ENCODE measurements around the gene NDUFS6.

NDUFS6 gene

GRCh38 chr5:1856596-1857255, 55.5 kb downstream of the NDUFS6 start:
- no peak for DNase-seq

GRCh38 chr5:1857256-1857600, 56.0 kb downstream of the NDUFS6 start:
- DNase-seq = no peak

GRCh38 chr5:1858436-1858835, 57.2 kb downstream of the NDUFS6 start:
- DNase-seq = no peak

GRCh38 chr5:1859099-1859498, 57.9 kb downstream of the NDUFS6 start:
- no peak for DNase-seq

- no peak for DNase-seq
Measured at GRCh38 chr5:1860021-1860610, 58.9 kb downstream of the NDUFS6 start.

GRCh38 chr5:1860949-1861348, 59.7 kb downstream of the NDUFS6 start:
- no peak for DNase-seq

- DNase-seq = no peak
Measured at GRCh38 chr5:1864896-1865440, 63.8 kb downstream of the NDUFS6 start.

- DNase-seq = no peak
Measured at GRCh38 chr5:1865486-1865885, 64.3 kb downstream of the NDUFS6 start.
